Measurements from ENCODE around the gene GAP43.

The GAP43 gene

DNA sequence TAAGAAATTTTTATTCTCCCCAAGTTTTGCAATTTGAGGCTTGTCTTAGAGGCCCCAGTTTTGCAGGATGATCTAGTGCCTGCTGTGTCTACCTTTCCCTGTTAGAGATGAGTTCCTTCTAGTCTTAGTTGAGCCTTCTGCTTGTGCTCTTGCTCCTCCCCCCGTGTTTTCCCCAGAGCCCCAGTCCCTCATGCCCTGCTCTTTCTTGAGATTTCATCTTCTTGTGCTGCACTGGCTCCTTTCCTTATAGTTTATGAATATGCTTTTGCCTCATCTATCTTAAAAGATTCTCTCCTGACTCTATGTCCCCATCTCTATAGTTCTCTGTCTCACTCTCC lies 4.7 kb downstream of the GAP43 start:
- no peak for DNase-seq

GRCh38 chr3:115630850-115631249 lies 7.5 kb downstream of the GAP43 start:
- no peak for DNase-seq

- DNase-seq, result no peak
These were observed 8.7 kb downstream of the GAP43 start for GRCh38 chr3:115632026-115632425.

- no peak for DNase-seq
These were observed 10.2 kb downstream of the GAP43 start for GRCh38 chr3:115633467-115633866.

DNA sequence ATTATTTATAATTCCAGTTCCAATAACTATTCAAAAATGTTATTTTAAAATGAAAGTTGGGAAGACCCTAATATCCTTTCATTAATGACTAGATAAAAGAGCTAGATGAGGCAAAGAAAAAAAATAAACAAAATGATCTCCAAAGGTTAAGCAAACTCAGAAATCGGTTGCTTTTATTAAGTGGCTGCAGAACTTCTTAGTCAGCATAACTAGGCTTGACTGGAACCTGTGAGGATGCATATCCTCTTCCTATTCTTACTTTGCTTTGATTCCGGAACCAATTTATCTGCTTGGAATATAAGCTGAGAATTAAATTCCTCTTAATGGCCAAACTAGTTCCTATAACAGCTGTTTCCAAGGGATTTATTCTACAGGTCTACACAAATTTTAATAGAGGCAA lies 10.7 kb downstream of the GAP43 start:
- no peak for DNase-seq

DNA sequence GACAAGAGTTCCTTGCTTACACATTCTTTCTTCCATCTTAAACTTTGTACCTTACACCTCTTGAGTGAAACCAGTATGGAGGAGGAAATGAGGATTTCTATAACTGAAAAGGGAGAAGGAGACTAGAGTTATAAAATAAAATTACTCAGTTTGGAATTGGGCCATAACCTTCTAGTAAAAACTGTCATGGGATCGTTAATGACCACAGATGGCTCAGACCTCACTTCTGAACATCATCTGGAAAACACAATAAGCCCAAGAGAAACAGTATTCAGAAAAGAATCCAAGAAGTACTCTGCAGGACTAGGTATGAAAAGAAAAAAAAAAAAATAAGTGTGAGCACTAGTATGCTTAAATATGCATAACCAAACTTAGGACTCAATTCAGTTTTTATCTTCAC lies 12.1 kb downstream of the GAP43 start:
- DNase-seq, result no peak

DNA sequence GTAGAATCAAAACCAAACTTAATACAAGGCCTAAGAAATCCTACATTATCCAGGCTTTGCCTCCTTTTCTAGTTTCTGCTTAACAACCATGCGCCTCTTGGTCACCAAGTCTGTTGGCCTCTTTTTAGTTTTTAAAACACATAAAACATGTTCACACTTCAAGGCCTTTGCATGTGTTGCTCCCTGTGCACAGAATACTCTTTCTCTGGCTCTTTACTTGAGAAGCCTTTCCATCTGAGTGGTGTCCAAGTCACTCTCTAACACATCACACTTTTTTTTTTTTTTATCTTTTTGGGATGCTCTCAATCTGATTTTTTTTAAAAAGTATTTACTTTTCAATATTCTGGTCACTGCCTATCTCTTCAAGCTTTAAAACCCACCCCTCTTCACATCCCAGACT lies 14.9 kb downstream of the GAP43 start:
- no peak for DNase-seq

GRCh38 chr3:115638991-115639390 lies 15.7 kb downstream of the GAP43 start:
- no peak for DNase-seq

GRCh38 chr3:115644391-115644790 lies 21.1 kb downstream of the GAP43 start:
- DNase-seq, result no peak

DNA sequence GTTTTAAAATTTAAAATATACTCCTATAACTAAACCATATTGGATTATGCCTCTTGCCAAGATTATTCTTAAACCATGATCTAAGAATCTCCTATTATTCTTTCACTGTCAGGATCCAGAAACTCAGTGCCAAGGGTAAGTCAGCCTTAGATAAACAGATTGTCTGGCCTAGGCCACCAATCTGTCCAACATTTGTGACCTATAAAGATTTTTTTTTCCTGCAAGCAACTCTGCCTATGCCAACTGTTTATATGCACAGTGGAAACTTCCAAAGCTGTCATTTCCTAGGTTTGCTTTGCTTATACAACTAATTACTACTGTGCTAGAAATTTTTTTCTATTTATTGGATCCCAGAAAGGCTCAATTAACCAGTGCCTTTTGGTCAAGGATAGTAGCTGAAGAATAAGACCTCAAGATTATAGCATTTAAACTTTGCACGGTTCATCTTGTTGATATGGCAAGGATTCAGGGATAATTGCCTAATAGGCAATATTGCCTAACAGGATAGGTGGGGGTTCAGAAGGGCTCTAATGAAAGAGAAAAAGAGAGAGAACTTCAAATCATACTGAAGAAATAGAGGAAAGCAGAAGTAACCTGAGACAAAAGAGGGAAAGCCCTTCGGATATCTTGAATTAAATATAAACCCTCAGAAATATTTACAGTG lies 22.8 kb downstream of the GAP43 start:
- DNase-seq, result no peak

DNA sequence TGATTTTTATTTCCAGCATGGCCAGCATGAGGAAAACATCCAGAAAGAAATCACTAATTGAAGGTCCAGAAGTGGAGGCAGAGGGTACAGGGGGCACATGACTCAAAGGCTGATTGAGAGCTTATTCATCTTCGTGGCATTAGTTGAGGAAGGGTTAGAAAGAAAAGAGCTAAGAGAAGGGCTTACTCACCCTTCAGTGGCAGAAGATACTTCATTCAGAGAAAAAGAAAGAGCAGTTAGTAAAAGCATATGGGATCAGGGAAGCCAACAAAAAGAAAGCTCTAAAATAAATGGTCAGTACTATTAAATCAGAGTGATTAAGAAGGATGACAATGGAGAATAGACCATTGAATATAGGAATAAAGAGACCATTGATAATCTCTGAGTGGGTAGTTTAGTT lies 25.2 kb downstream of the GAP43 start:
- no peak for DNase-seq

DNA sequence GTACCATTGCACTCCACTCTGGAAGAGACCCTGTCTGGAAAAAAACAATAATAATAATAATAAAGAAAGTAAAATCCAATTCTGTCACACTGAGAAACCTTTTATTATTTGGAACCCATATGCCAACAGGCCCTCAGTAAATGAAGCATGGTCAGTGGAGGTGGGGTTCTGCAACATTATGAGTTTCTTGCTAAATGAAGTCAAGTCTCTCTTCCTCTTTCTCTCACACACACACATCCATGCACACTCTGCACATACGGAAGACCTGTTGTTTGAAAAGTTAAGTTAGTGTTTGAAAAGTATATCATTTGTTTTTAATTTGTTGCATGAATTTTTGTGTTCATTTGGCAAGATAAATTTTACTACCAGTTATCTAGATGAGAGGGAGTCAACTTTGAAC lies 27.8 kb downstream of the GAP43 start:
- DNase-seq, result no peak

DNA sequence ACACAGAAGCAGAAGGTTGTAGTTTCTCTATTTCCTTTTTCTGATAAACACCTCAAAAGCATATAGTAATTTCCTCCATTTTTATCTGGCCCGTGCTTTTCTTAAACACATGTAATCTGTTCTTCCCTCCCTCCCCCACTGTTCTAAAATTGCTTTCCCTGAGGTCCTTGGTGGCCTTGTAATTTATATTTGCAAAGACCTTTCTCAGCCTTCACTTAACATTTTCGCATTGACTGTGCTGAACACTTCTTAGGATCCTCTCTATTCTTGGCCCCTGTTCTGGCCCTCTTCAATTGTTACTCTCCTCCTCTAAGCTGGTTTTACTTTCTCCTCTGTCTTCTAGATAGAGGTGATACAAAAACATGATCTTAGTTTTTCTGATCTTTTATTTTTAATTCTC lies 28.3 kb downstream of the GAP43 start:
- DNase-seq, result no peak

GRCh38 chr3:115652738-115653137 lies 29.4 kb downstream of the GAP43 start:
- DNase-seq, result no peak

GRCh38 chr3:115655761-115656282 lies 32.5 kb downstream of the GAP43 start:
- DNase-seq, result no peak

DNA sequence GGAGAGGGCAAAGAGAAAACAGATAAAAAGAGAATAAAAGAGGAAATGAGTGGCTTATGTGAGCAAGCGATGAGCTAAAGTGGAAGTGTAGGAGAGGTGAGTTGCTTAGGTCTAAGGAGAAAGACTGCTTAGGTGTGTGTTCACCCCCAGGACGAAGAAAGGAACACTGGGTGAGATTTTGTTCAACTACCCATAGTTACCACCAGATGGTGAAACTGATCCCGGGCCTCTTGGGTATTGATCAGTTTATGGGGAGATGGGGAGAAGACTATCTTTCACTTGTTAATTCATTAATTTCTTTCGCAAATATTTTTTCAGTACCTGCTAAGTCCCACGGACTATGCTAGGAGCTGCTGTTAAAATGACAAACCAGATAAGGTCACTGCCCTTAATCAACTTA lies 33.9 kb downstream of the GAP43 start:
- no peak for DNase-seq

- DNase-seq, result no peak
These were observed 34.7 kb downstream of the GAP43 start for GRCh38 chr3:115658032-115658336.

- peak; percentile 51 for DNase-seq
These were observed 35.2 kb downstream of the GAP43 start for GRCh38 chr3:115658337-115659181.

DNA sequence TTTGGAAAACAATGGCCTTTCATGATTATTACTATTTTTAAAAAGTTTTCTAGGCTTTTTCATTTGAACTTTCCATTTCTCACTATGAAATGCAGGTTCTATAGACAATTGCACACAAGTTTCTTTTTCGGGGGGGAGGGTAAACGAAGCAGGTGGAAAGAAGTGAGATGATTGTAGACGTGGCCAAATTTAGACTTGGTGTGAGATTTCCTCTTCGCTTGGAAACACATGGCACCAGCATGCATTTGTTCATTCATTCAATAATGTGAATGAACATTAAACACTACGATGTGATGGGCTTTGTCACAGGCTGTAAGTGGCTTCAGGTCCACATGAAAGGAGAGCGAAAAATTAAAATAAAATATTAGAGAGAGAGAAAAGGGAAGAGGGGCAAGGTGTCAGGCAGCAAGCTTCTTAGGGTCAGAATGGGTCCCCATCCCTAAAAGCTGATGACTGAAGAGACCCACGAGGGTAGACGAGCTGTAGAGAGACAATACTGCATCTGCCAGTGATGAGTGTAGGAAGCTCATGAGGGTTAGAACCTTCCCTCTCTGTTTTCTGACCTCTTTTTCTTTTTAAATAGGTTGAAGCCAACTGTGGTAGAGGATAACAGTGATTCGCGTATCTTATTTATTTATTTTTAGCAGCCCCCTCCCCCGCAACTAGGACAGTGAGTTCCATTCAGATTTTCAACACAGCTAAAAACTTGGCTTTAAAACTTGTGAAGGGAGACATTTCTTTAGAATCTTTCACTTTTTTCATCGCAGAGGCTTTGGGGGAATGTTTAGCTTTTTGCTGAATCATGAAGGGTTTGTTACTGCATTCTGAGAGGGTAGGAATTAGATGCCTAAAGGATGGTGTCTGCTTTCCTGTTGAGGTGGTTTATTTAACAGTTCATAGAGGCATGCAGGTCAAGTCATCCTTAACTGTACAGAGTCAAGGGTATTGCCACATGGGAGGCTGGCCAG lies 36.2 kb downstream of the GAP43 start:
- DNase-seq, result no peak

GRCh38 chr3:115660646-115661337 lies 37.5 kb downstream of the GAP43 start:
- no peak for DNase-seq

GRCh38 chr3:115662356-115662755 lies 39.0 kb downstream of the GAP43 start:
- DNase-seq, result no peak

GRCh38 chr3:115663414-115663813 lies 40.1 kb downstream of the GAP43 start:
- DNase-seq, result no peak

DNA sequence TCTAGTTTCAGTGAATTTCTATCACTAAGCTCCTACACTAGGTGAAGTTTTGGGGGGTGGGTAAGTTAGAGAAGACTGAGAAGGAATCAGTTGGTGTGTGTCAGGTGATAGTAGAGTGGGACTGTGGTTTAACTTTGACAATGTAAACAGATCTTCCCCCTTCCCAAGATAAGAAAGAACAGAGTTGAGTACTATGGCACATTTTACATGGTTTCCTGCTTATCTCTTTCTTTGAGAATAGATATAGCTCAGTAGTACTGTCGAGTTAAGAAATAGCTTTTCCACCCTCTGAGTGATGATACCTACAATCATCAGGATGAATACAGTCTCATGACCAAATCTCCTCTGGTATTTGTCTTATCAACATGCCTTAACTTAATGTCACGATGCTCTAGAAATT lies 42.8 kb downstream of the GAP43 start:
- no peak for DNase-seq

Data from activated T-cell treated with anti-CD3 and anti-CD28 coated beads for 4 hours (primary cell).